Tibial artery (tissue), 4 donors: ENCODE results near the gene IL1RL1.

Source experiments
- DNase-seq, 2 donors: peaks; one replicate each; pipeline ENCODE4 v3.0.0-alpha.2; 2019
- H3K27ac ChIP-seq, 2 donors: fragments of 200-600 bp; sonication (generic) in 1 of 2; 1 replicate in 1 of 2; 2 replicates in 1 of 2; pipeline ENCODE4 v1.5.1; 2018 to 2019; ENCODE audit warnings: mild to moderate bottlenecking in 1 of 2
- H3K27me3 ChIP-seq, 2 donors: fragments of 200-600 bp; sonication (generic) in 1 of 2; one replicate each; pipeline versions ENCODE4 v1.5.1 to v1.6.0; 2016 to 2019
- H3K36me3 ChIP-seq, 3 donors: fragments of 200-600 bp; sonication (generic) in 2 of 3; one replicate each; pipeline ENCODE4 v1.5.1; 2016 to 2019; ENCODE audit warnings: mild to moderate bottlenecking in 2 of 3
- H3K4me1 ChIP-seq, 4 donors: fragments of 200-600 bp; sonication (generic) in 2 of 4; 1 replicate in 3 of 4; 2 replicates in 1 of 4; pipeline ENCODE4 v1.5.1; 2016 to 2019
- H3K4me3 ChIP-seq, 2 donors: fragments of 200-600 bp; sonication (generic) in 1 of 2; 1 replicate in 1 of 2; 2 replicates in 1 of 2; pipeline ENCODE4 v1.5.1; 2018 to 2019; ENCODE audit warnings: mild to moderate bottlenecking in 2 of 2
- H3K9me3 ChIP-seq, 3 donors: fragments of 200-600 bp; sonication (generic) in 1 of 3; one replicate each; pipeline ENCODE4 v1.5.1; 2016 to 2019
- intact Hi-C: fragments of 100-400 bp; cut with DNase I; formaldehyde crosslinking; loops from one replicate; pipeline ENCODE4 v1.15.0; 2023; ENCODE audit warnings: low total_unique reads
- TF ChIP-seq, protein P1 (sequence below), 2 experiments: fragments of 200-600 bp in 1 of 2; fragments of 450-650 bp in 1 of 2; IDR thresholded peaks; one replicate each; pipeline ENCODE4 v1.5.1; 2017 to 2019; ENCODE audit warnings: antibody characterized with exemption in 2 of 2, mild to moderate bottlenecking in 1 of 2, moderate library complexity in 1 of 2

IL1RL1 gene

DNA sequence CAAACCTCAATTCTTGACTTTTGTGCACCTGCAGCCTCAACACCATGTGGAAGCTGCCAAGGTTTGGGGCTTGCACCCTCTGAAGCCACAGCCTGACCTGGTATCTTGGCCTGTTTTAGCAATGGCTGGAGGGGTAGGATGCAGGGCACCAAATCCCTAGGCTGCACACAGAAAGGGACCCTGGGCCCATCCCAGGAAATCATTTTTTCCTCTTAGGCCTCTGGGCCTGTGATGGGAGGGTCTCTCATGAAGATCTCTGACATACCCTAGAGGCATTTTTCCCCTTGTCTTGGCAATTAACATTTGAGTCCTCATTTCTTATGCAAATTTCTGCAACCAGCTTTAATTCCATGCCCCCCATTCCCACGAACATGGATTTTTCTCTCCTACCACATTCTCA is 54.4 kb downstream of the IL1RL1 start:
- Histone ChIP-seq H3K27ac (no peak overlapping the region), H3K27me3 (no peaks in the 10 kb centered on the region), H3K4me3 (no peak overlapping the region), H3K9me3 (peaks cover 2 to 15% (median 10%) of the 10 kb centered on the region in 3 donors), H3K4me1 (no peaks in the 10 kb centered on the region), H3K36me3 (peaks cover 0 to 10% (median 0%) of the 10 kb centered on the region in 3 donors)
- no peak for DNase-seq
- intact Hi-C loops: no loop called here
- TF ChIP-seq, protein P1, sequence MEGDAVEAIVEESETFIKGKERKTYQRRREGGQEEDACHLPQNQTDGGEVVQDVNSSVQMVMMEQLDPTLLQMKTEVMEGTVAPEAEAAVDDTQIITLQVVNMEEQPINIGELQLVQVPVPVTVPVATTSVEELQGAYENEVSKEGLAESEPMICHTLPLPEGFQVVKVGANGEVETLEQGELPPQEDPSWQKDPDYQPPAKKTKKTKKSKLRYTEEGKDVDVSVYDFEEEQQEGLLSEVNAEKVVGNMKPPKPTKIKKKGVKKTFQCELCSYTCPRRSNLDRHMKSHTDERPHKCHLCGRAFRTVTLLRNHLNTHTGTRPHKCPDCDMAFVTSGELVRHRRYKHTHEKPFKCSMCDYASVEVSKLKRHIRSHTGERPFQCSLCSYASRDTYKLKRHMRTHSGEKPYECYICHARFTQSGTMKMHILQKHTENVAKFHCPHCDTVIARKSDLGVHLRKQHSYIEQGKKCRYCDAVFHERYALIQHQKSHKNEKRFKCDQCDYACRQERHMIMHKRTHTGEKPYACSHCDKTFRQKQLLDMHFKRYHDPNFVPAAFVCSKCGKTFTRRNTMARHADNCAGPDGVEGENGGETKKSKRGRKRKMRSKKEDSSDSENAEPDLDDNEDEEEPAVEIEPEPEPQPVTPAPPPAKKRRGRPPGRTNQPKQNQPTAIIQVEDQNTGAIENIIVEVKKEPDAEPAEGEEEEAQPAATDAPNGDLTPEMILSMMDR (IDR thresholded peaks at IDR 0.05): no peak

DNA sequence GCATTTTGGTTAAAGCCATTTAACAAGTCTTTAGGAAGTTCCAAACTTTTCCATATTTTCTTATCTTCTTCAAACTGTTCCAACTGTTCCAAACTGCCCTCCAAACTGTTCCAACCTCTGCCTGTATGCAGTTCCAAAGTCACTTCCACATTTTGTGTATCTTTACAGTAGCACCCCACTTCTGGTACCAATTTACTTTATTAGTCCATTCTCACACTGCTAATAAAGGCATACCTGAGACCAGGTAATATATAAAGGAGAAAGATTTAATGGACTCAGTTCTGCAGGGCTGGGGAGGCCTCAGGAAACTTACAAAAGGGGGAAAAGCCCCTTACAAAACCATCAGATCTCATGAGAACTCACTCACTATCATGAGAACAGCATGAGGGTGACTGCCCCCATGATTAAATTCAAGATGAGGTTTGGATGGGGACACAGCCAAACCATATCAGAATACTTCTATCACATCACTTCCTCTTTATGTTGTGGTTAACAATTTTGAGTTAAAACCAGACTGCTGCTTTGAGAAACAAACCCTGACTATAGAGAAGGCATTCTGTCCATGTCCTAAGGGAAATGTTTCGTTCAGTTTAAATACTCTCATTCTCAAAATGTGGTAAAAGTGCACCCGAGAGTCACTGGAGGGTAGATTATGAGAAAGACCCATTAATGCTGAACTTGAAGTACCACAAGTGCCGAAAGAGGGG is 55.2 kb downstream of the IL1RL1 start:
- no peak for DNase-seq
- Histone ChIP-seq H3K4me3 (no peak overlapping the region), H3K36me3 (peaks cover 0 to 10% (median 0%) of the 10 kb centered on the region in 3 donors), H3K27ac (no peak overlapping the region), H3K9me3 (peaks cover 2 to 15% (median 10%) of the 10 kb centered on the region in 3 donors), H3K4me1 (no peaks in the 10 kb centered on the region), H3K27me3 (no peaks in the 10 kb centered on the region)
- TF ChIP-seq, protein P1 (IDR thresholded peaks at IDR 0.05): no peak
- intact Hi-C loops: no loop called here

DNA sequence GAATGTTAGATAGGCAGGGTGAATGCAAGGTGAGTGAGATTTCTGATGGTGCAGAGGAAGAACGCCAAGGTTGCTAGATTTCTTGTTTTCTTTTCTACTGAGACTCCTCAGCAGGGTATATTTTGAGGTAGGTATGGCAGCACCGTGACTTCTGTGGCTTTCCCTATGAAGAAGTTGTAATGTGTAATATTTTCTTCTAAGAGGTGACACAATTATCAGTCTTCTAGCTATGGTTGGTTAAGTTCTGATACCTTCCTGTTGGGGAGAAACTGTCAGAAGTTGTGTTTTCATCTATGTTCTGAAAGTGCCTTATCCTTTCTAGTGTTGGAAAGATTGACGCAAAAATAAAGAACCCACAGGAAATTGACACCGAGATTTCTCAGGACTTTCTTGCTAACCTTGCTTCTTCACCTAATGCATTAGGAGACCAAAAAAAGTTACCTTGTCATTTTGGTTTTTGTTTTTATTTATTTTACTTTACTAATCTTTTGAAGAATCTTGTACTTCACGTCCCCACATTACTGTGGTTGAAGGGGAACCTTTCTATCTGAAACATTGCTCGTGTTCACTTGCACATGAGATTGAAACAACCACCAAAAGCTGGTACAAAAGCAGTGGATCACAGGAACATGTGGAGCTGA is 56.1 kb downstream of the IL1RL1 start:
- H3K27ac ChIP-seq: no peak overlapping the region
- peaks cover 0 to 10% (median 0%) of the 10 kb centered on the region in 3 donors for H3K36me3 ChIP-seq
- no peaks in the 10 kb centered on the region for H3K27me3 ChIP-seq
- intact Hi-C loops: no loop called here
- DNase-seq: no peak
- H3K4me3 ChIP-seq: no peak overlapping the region
- peaks cover 2 to 15% (median 10%) of the 10 kb centered on the region in 3 donors for H3K9me3 ChIP-seq
- TF ChIP-seq, protein P1 (IDR thresholded peaks at IDR 0.05): no peak
- H3K4me1 ChIP-seq: no peaks in the 10 kb centered on the region

DNA sequence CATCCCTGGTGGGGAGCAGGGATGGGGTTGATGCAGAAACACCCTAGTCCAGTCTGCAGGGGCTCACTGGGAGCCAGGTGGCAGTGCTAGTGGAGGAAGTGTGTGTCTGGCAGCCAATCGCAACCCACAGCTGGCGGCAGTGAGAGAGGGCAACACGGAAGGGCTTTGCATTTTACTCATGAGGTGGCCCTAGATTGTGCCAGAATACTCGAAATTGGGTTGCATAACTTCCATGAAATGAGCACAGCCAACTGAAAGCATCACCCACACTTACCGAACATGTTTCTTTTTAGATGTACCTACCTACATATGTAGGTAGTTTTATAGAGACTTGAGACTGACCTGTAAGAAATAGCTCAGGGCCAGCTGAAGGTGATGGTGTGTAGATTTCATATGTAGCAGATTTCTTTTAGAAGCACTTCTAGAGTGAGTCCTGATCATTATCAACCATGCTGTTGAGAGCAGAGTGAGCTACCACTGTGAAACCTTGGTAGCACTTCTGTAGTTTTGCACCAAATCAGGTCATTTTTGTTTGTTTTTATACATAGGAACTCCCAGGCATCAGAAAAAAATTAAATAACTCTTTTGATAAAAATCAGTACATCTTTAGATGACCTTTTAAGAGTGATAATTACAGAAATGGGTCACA is 57.2 kb downstream of the IL1RL1 start:
- DNase-seq: no peak
- intact Hi-C loops: no loop called here
- Histone ChIP-seq H3K27ac (no peak overlapping the region), H3K36me3 (peaks cover 0 to 10% (median 0%) of the 10 kb centered on the region in 3 donors), H3K4me3 (no peak overlapping the region), H3K27me3 (no peaks in the 10 kb centered on the region), H3K4me1 (no peaks in the 10 kb centered on the region), H3K9me3 (peaks cover 2 to 15% (median 10%) of the 10 kb centered on the region in 3 donors)
- TF ChIP-seq, protein P1 (IDR thresholded peaks at IDR 0.05): no peak

DNA sequence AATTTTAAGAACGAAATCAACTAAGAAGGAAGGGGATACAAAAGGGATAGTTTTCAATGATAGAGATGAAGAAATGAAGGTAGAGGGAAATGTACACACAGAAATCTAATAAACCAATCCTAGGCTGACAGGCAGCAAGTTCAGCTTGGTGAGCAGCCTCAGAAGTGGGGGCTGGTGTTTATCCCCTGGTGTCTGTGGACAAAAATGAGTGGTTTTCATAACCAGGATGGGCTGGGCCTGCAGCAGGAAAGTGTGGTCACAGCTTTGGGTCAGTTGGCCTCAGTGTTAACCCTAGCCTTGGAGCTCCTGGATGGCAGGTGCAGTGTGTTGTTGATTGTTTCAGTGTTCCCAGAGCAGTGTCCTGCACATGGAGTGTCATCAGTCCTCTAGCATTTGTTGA is 58.5 kb downstream of the IL1RL1 start:
- Histone ChIP-seq H3K4me3 (no peak overlapping the region), H3K27ac (no peak overlapping the region), H3K9me3 (peaks cover 2 to 15% (median 10%) of the 10 kb centered on the region in 3 donors), H3K27me3 (no peaks in the 10 kb centered on the region), H3K36me3 (peaks cover 0 to 10% (median 0%) of the 10 kb centered on the region in 3 donors), H3K4me1 (no peaks in the 10 kb centered on the region)
- intact Hi-C loops: no loop called here
- no peak for DNase-seq
- TF ChIP-seq, protein P1 (IDR thresholded peaks at IDR 0.05): no peak
